ENCODE measurements around the gene PSMD6.

The PSMD6 gene

GRCh38 chr3:64042952-64043351, 19.7 kb upstream of the PSMD6 start:
- peak; percentile 23 for DNase-seq

GRCh38 chr3:64039981-64040733, 16.9 kb upstream of the PSMD6 start:
- no peak for DNase-seq

- DNase-seq, result no peak
Measured at GRCh38 chr3:64039332-64039731, 16.0 kb upstream of the PSMD6 start.

GRCh38 chr3:64038253-64038767, 15.0 kb upstream of the PSMD6 start:
- DNase-seq, result no peak

GRCh38 chr3:64037084-64037483, 13.8 kb upstream of the PSMD6 start:
- no peak for DNase-seq

GRCh38 chr3:64033069-64033468, 9.8 kb upstream of the PSMD6 start:
- no peak for DNase-seq

GRCh38 chr3:64031540-64032508, 8.5 kb upstream of the PSMD6 start:
- no peak for DNase-seq

- DNase-seq, result peak; percentile 81
Measured at GRCh38 chr3:64030741-64031140, 7.4 kb upstream of the PSMD6 start.

- DNase-seq, result no peak
Measured at GRCh38 chr3:64029287-64029686, 6.0 kb upstream of the PSMD6 start.

- DNase-seq, result no peak
Measured at GRCh38 chr3:64028754-64029153, 5.5 kb upstream of the PSMD6 start.

GRCh38 chr3:64027658-64028057, 4.4 kb upstream of the PSMD6 start:
- no peak for DNase-seq

- no peak for DNase-seq
Measured at GRCh38 chr3:64026346-64026745, 3.1 kb upstream of the PSMD6 start.

GRCh38 chr3:64023861-64024223, 548 bp upstream of the PSMD6 start:
- no peak for DNase-seq

GRCh38 chr3:64022451-64023186, 675 bp downstream of the PSMD6 start:
- peak; percentile 47 for DNase-seq

- DNase-seq, result peak; percentile 63
Measured at GRCh38 chr3:64021922-64022321, 1.4 kb downstream of the PSMD6 start.

- DNase-seq, result no peak
Measured at GRCh38 chr3:64019879-64020278, 3.4 kb downstream of the PSMD6 start.

GRCh38 chr3:64019271-64019670, 4.0 kb downstream of the PSMD6 start:
- DNase-seq, result no peak

- DNase-seq, result no peak
Measured at GRCh38 chr3:64016941-64017620, 6.2 kb downstream of the PSMD6 start.

- DNase-seq, result peak; percentile 49
Measured at GRCh38 chr3:64011685-64012084, 11.6 kb downstream of the PSMD6 start.

GRCh38 chr3:64010199-64010598, 13.1 kb downstream of the PSMD6 start:
- DNase-seq, result no peak

GRCh38 chr3:64009528-64009927, 13.8 kb downstream of the PSMD6 start:
- no peak for DNase-seq

Data from hematopoietic multipotent progenitor cell treated with erythropoietin and hydrocortisone succinate and interleukin-3 and kit ligand, for 4 days (in vitro differentiated cells).